WTC11 (cell line): Measurements from ENCODE around the gene AKT3. TPM values are rescaled to one million over a fixed set of nuclear protein-coding genes. Genes with fewer than 3 reads are reported as not detected.
A peak's percentile ranks its signal among the peaks of the same experiment; 100 is the strongest.

ENCODE experiments used
- ATAC-seq: fragments of 200-7000 bp; cut with Tn5 transposase; 2 replicates; pipeline ENCODE4 v1.10.0; 2021; ENCODE audit warnings: mild to moderate bottlenecking, moderate library complexity
- CTCF ChIA-PET: fragments of 300-600 bp; sonication (Branson Sonifier 250); formaldehyde crosslinking; loops from one replicate; lab custom pipeline; 2021; ENCODE audit warnings: antibody characterized with exemption; lab: Charles Lee
- POLR2A ChIA-PET: fragments of 350-600 bp; sonication (Branson Sonifier 250); formaldehyde crosslinking; loops from one replicate; lab custom pipeline; 2021; ENCODE audit warnings: antibody characterized with exemption; lab: Charles Lee
- DNase-seq: peaks from one replicate; pipeline ENCODE4 v3.0.0; 2021; ENCODE audit warnings: low spot score
- H3K27ac Mint-ChIP-seq: 2 replicates; pipeline ENCODE4 v1.8.0; 2021; ENCODE audit warnings: mixed read lengths
- H3K27me3 Mint-ChIP-seq: 2 replicates; pipeline ENCODE4 v1.8.0; 2021; ENCODE audit warnings: low read depth, mild to moderate bottlenecking, moderate library complexity, mixed read lengths
- H3K36me3 Mint-ChIP-seq: 2 replicates; pipeline ENCODE4 v1.8.0; 2021; ENCODE audit warnings: mixed read lengths
- H3K4me1 Mint-ChIP-seq: 2 replicates; pipeline ENCODE4 v1.8.0; 2022; ENCODE audit warnings: mixed read lengths
- H3K4me3 Mint-ChIP-seq: 2 replicates; pipeline ENCODE4 v1.8.0; 2021; ENCODE audit warnings: mild to moderate bottlenecking, moderate library complexity, mixed read lengths
- H3K9me3 Mint-ChIP-seq: 2 replicates; pipeline ENCODE4 v1.8.0; 2021; ENCODE audit warnings: mixed read lengths
- ATF2 ChIP-seq: sonication (generic); formaldehyde crosslinking; IDR thresholded peaks from 2 replicates; pipeline ENCODE4 v1.8.1; 2022; ENCODE audit warnings: low read depth, missing genetic modification reagents, borderline replicate concordance
- E2F4 ChIP-seq: sonication (generic); formaldehyde crosslinking; IDR thresholded peaks from 2 replicates; pipeline ENCODE4 v1.8.1; 2022; ENCODE audit warnings: low read depth, mild to moderate bottlenecking, moderate library complexity, missing genetic modification reagents, borderline replicate concordance
- ELF4 ChIP-seq: sonication (generic); formaldehyde crosslinking; IDR thresholded peaks from 2 replicates; pipeline ENCODE4 v1.8.1; 2022; ENCODE audit warnings: low read depth, mild to moderate bottlenecking, moderate library complexity, missing genetic modification reagents
- ETV6 ChIP-seq: sonication (generic); formaldehyde crosslinking; IDR thresholded peaks from 2 replicates; pipeline ENCODE4 v1.8.1; 2022; ENCODE audit warnings: mild to moderate bottlenecking, missing genetic modification reagents
- FOXK1 ChIP-seq: sonication (generic); formaldehyde crosslinking; IDR thresholded peaks from 2 replicates; pipeline ENCODE4 v1.8.0; 2022; ENCODE audit warnings: mild to moderate bottlenecking, moderate library complexity, missing genetic modification reagents
- IRF1 ChIP-seq: sonication (generic); formaldehyde crosslinking; IDR thresholded peaks from 2 replicates; pipeline ENCODE4 v1.8.0; 2023; ENCODE audit warnings: missing genetic modification reagents
- IRF2 ChIP-seq: sonication (generic); formaldehyde crosslinking; IDR thresholded peaks from 2 replicates; pipeline ENCODE4 v1.8.0; 2022; ENCODE audit warnings: low read depth, missing genetic modification reagents, borderline replicate concordance
- KAT7 ChIP-seq: sonication (generic); formaldehyde crosslinking; IDR thresholded peaks from 2 replicates; pipeline ENCODE4 v1.8.1; 2023; ENCODE audit warnings: missing genetic modification reagents, mild to moderate bottlenecking, borderline replicate concordance
- MXD4 ChIP-seq: fragments of 250-450 bp; sonication (Bioruptor Pico); IDR thresholded peaks from 2 replicates; pipeline ENCODE4 v1.8.0; 2021; ENCODE audit warnings: mild to moderate bottlenecking, moderate library complexity, borderline replicate concordance
- NR3C1 ChIP-seq: sonication (generic); formaldehyde crosslinking; conservative IDR thresholded peaks from 2 replicates; pipeline ENCODE4 v1.8.1; 2023; ENCODE audit warnings: low read depth, mild to moderate bottlenecking, missing genetic modification reagents
- RELA ChIP-seq: sonication (generic); formaldehyde crosslinking; IDR thresholded peaks from 2 replicates; pipeline ENCODE4 v1.8.1; 2022; ENCODE audit warnings: missing genetic modification reagents, mild to moderate bottlenecking, borderline replicate concordance
- RORB ChIP-seq: fragments of 250-450 bp; sonication (Bioruptor Pico); IDR thresholded peaks from 2 replicates; pipeline ENCODE4 v1.9.0; 2021; ENCODE audit warnings: mild to moderate bottlenecking
- SMAD4 ChIP-seq: sonication (generic); formaldehyde crosslinking; IDR thresholded peaks from 2 replicates; pipeline ENCODE4 v1.8.0; 2022; ENCODE audit warnings: mild to moderate bottlenecking, missing genetic modification reagents
- TEAD1 ChIP-seq: sonication (generic); formaldehyde crosslinking; IDR thresholded peaks from 2 replicates; pipeline ENCODE4 v1.8.0; 2022; ENCODE audit warnings: mild to moderate bottlenecking, missing genetic modification reagents
- TEAD4 ChIP-seq: sonication (generic); formaldehyde crosslinking; IDR thresholded peaks from 2 replicates; pipeline ENCODE4 v1.8.0; 2022; ENCODE audit warnings: mild to moderate bottlenecking, missing genetic modification reagents
- USF1 ChIP-seq: sonication (generic); formaldehyde crosslinking; IDR thresholded peaks from 2 replicates; pipeline ENCODE4 v1.8.0; 2022; ENCODE audit warnings: mild to moderate bottlenecking, missing genetic modification reagents
- USF2 ChIP-seq: sonication (generic); formaldehyde crosslinking; IDR thresholded peaks from 2 replicates; pipeline ENCODE4 v1.8.1; 2023; ENCODE audit warnings: mild to moderate bottlenecking, missing genetic modification reagents, moderate library complexity
- ZBTB21 ChIP-seq: sonication (generic); formaldehyde crosslinking; IDR thresholded peaks from 2 replicates; pipeline ENCODE4 v1.8.1; 2023; ENCODE audit warnings: mild to moderate bottlenecking, missing genetic modification reagents, borderline replicate concordance
- ZNF317 ChIP-seq: sonication (generic); formaldehyde crosslinking; IDR thresholded peaks from 2 replicates; pipeline ENCODE4 v1.8.1; 2023; ENCODE audit warnings: low read depth, mild to moderate bottlenecking, moderate library complexity, missing genetic modification reagents, borderline replicate concordance
- ZNF416 ChIP-seq: fragments of 250-450 bp; sonication (Bioruptor Pico); IDR thresholded peaks from 2 replicates; pipeline ENCODE4 v1.9.0; 2021; ENCODE audit warnings: mild to moderate bottlenecking, inconsistent platforms
- ZNF532 ChIP-seq: fragments of 250-450 bp; sonication (Bioruptor Pico); IDR thresholded peaks from 2 replicates; pipeline ENCODE4 v1.9.0; 2021; ENCODE audit warnings: mild to moderate bottlenecking, borderline replicate concordance
- total RNA-seq: library from RNA; stranded (reverse); gene quantifications from 3 replicates; pipeline ENCODE4 v1.2.3, GENCODE V29; 2021

The AKT3 gene
- total RNA-seq, 1 experiment from 2014 or later, result 38.5 TPM

- peak overlapping the region; percentile 2 for H3K4me3 Mint-ChIP-seq
- ATAC-seq (no peak), DNase-seq (no peak)
- peaks cover 15% of the 10 kb centered on the region for H3K9me3 Mint-ChIP-seq
- TF ChIP-seq ELF4 (CRISPR knock-in tag), result no peak
- TF ChIP-seq IRF2, result no peak
- no peak for TF ChIP-seq ZNF317 (CRISPR knock-in tag)
- TF ChIP-seq ZNF416 (CRISPR knock-in tag), result no peak
- no peak for TF ChIP-seq RORB (CRISPR knock-in tag)
- POLR2A ChIA-PET, result no interaction called here
- H3K27ac Mint-ChIP-seq, result peak overlapping the region; percentile 96
- no peaks in the 10 kb centered on the region for H3K27me3 Mint-ChIP-seq
- CTCF ChIA-PET, result interaction anchor here (1.6 kb wide), 1 partner anchor 13 kb away, joined by 4 read pairs; no protein-coding TSS in a partner anchor
- H3K36me3 Mint-ChIP-seq, result peaks cover 10% of the 10 kb centered on the region
- peaks cover 67% of the 10 kb centered on the region for H3K4me1 Mint-ChIP-seq
Observed at GRCh38 chr1:243739335-243740003, 110.6 kb downstream of the AKT3 start.

- DNase-seq, result no peak
Observed at GRCh38 chr1:243738020-243738419, 112.0 kb downstream of the AKT3 start.

More at GRCh38 chr1:243738020-243738419, 112.0 kb downstream of the AKT3 start:
- Mint-ChIP-seq H3K4me3 (no peak overlapping the region), H3K36me3 (peaks cover 5% of the 10 kb centered on the region), H3K9me3 (peaks cover 5% of the 10 kb centered on the region), H3K4me1 (peaks cover 70% of the 10 kb centered on the region), H3K27me3 (no peaks in the 10 kb centered on the region), H3K27ac (peak overlapping the region; percentile 75)
- no peak for TF ChIP-seq ZNF532 (CRISPR knock-in tag)
- no peak for TF ChIP-seq IRF1 (CRISPR knock-in tag)
- no peak for TF ChIP-seq MXD4 (CRISPR knock-in tag)
- TF ChIP-seq TEAD4 (CRISPR knock-in tag), result no peak
- no peak for TF ChIP-seq USF1
- no peak for TF ChIP-seq ZBTB21 (CRISPR knock-in tag)
- TF ChIP-seq USF2 (CRISPR knock-in tag), result no peak
- TF ChIP-seq KAT7 (CRISPR knock-in tag), result no peak
- no peak for TF ChIP-seq E2F4 (CRISPR knock-in tag)
- TF ChIP-seq ETV6 (CRISPR knock-in tag), result no peak
- no peak for TF ChIP-seq IRF2
- no peak for TF ChIP-seq RELA (CRISPR knock-in tag)
- no peak for TF ChIP-seq FOXK1 (CRISPR knock-in tag)
- TF ChIP-seq SMAD4 (CRISPR knock-in tag), result no peak
- TF ChIP-seq ATF2 (CRISPR knock-in tag), result no peak
- no peak for TF ChIP-seq NR3C1 (CRISPR knock-in tag)
- TF ChIP-seq TEAD1 (CRISPR knock-in tag), result no peak
- ATAC-seq, result peak; percentile 77
- CTCF ChIA-PET, result interaction anchor here (1.0 kb wide), 1 partner anchor 262 kb away, joined by 3 read pairs; no protein-coding TSS in a partner anchor
- POLR2A ChIA-PET, result no interaction called here
